Femur (tissue), 1 donor: ENCODE results near the gene TEPSIN.

Source experiments
- DNase-seq: peaks from one replicate; pipeline ENCODE4 v3.0.0-alpha.2; 2017

TEPSIN gene

GRCh38 chr17:81238815-81239713 lies at the start of gene TEPSIN, which contains the start of gene NDUFAF8:
TEPSIN (minus strand) TSS chr17:81239055; CDS start chr17:81239033, 22 bp downstream.
NDUFAF8 (plus strand) TSS chr17:81239318; CDS start chr17:81239364, 46 bp downstream.
- peak; percentile 99 for DNase-seq

GRCh38 chr17:81287741-81288430 lies 49.0 kb upstream of the TEPSIN start:
- no peak for DNase-seq

GRCh38 chr17:81287152-81287551 lies 48.3 kb upstream of the TEPSIN start:
- DNase-seq, result no peak

- no peak for DNase-seq
Observed at GRCh38 chr17:81286491-81287145, 47.8 kb upstream of the TEPSIN start.

GRCh38 chr17:81285894-81286293 lies 47.0 kb upstream of the TEPSIN start:
- DNase-seq, result no peak

- DNase-seq, result peak; percentile 85
Observed at GRCh38 chr17:81285179-81285878, 46.5 kb upstream of the TEPSIN start.

- DNase-seq, result no peak
Observed at GRCh38 chr17:81282876-81283275, 44.0 kb upstream of the TEPSIN start.

- no peak for DNase-seq
Observed at GRCh38 chr17:81282141-81282540, 43.3 kb upstream of the TEPSIN start.

- DNase-seq, result no peak
Observed at GRCh38 chr17:81280571-81280970, 41.7 kb upstream of the TEPSIN start.

GRCh38 chr17:81279278-81280275 lies 40.7 kb upstream of the TEPSIN start:
- no peak for DNase-seq

- no peak for DNase-seq
Observed at GRCh38 chr17:81278831-81279230, 40.0 kb upstream of the TEPSIN start.

- no peak for DNase-seq
Observed at GRCh38 chr17:81277946-81278693, 39.3 kb upstream of the TEPSIN start.

GRCh38 chr17:81277421-81277820 lies 38.6 kb upstream of the TEPSIN start:
- DNase-seq, result no peak

- DNase-seq, result no peak
Observed at GRCh38 chr17:81276781-81277180, 37.9 kb upstream of the TEPSIN start.

GRCh38 chr17:81274471-81274855 lies 35.6 kb upstream of the TEPSIN start:
- DNase-seq, result no peak

- no peak for DNase-seq
Observed at GRCh38 chr17:81273698-81274470, 35.0 kb upstream of the TEPSIN start.

- DNase-seq, result no peak
Observed at GRCh38 chr17:81272616-81273015, 33.8 kb upstream of the TEPSIN start.

- no peak for DNase-seq
Observed at GRCh38 chr17:81271226-81271625, 32.4 kb upstream of the TEPSIN start.

GRCh38 chr17:81270279-81270678 lies 31.4 kb upstream of the TEPSIN start:
- DNase-seq, result no peak
